Body of pancreas (tissue), 4 donors: ENCODE measurements around the gene TBC1D4.

Experiments
- CTCF ChIP-seq, 7 experiments: fragments of 450-650 bp in 4 of 7; fragments of 200-600 bp in 3 of 7; sonication (generic) in 3 of 7; IDR thresholded peaks; one replicate each; pipeline ENCODE4 v1.5.1; 2016 to 2019; ENCODE audit warnings: antibody characterized with exemption in 7 of 7
- POLR2A ChIP-seq, 3 donors: fragments of 450-650 bp; IDR thresholded peaks; one replicate each; pipeline ENCODE4 v1.6.1; 2016; ENCODE audit warnings: antibody characterized with exemption in 3 of 3, mild to moderate bottlenecking in 2 of 3

DNA sequence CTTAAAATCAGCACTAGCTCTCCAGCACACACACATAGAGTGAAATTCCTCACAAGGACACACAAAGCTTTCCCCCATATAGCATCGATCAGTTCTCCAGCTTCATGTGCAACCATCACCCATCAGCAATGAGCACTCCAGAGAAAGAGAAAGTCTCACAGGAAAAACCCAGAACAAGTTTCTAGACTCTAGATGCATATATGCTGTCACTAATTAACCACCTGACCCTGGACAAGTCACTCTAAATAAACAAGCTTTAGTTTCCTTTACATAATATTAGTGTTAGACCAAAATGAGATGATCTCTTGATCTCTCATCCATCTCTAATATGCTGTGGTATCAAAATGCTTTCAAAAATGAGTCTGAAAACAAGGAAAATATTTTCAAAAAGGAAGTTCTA is 81.2 kb downstream of the TBC1D4 start:
- TF ChIP-seq CTCF (IDR thresholded peaks at IDR 0.05), result no peak
- TF ChIP-seq POLR2A (IDR thresholded peaks at IDR 0.05), result no peak
